GM12878 (cell line): ENCODE measurements around the gene GTF2IRD1.

ENCODE experiments used
- BACH1 ChIP-seq: fragments of 450-650 bp; IDR thresholded peaks from 2 replicates; pipeline ENCODE4 v1.6.1; 2017; ENCODE audit warnings: mild to moderate bottlenecking, borderline replicate concordance
- CREB1 ChIP-seq: IDR thresholded peaks from 2 replicates; pipeline ENCODE4 v1.6.1; 2012; ENCODE audit warnings: low read depth, mild to moderate bottlenecking, inconsistent platforms
- EP300 ChIP-seq, 2 experiments: fragments of 150-350 bp in 1 of 2; IDR thresholded peaks; 2 replicates each; pipeline ENCODE4 v1.6.1; 2011 to 2012; ENCODE audit warnings: low read depth in 2 of 2, low read length in 2 of 2, borderline replicate concordance in 1 of 2, improper control_type of control experiment in 1 of 2, inconsistent platforms in 1 of 2; ENCODE audit not compliant: control insufficient read depth in 1 of 2
- HDAC6 ChIP-seq: fragments of 200-600 bp; sonication (generic); IDR thresholded peaks from one replicate; pipeline ENCODE4 v1.8.0; 2017; ENCODE audit warnings: antibody characterized with exemption; ENCODE audit not compliant: unreplicated experiment
- MEF2A ChIP-seq: IDR thresholded peaks from 2 replicates; pipeline ENCODE4 v1.6.1; 2011; ENCODE audit warnings: low read depth, mild to moderate bottlenecking, low read length, moderate library complexity; ENCODE audit not compliant: insufficient read depth
- POLR2A ChIP-seq: IDR thresholded peaks from 2 replicates; pipeline ENCODE4 v1.6.1; 2011; ENCODE audit warnings: low read depth, mild to moderate bottlenecking, low read length
- TCF12 ChIP-seq: IDR thresholded peaks from 2 replicates; pipeline ENCODE4 v1.6.1; 2011; ENCODE audit warnings: low read depth, mild to moderate bottlenecking, low read length
- USF1 ChIP-seq: IDR thresholded peaks from 2 replicates; pipeline ENCODE4 v1.6.1; 2011; ENCODE audit warnings: borderline replicate concordance, low read depth, mild to moderate bottlenecking, moderate library complexity, mixed read lengths, low read length; ENCODE audit not compliant: insufficient read depth; ENCODE audit errors: extremely low read length
- YBX1 ChIP-seq: fragments of 450-650 bp; IDR thresholded peaks from 2 replicates; pipeline ENCODE4 v1.6.1; 2016; ENCODE audit warnings: antibody characterized with exemption

DNA sequence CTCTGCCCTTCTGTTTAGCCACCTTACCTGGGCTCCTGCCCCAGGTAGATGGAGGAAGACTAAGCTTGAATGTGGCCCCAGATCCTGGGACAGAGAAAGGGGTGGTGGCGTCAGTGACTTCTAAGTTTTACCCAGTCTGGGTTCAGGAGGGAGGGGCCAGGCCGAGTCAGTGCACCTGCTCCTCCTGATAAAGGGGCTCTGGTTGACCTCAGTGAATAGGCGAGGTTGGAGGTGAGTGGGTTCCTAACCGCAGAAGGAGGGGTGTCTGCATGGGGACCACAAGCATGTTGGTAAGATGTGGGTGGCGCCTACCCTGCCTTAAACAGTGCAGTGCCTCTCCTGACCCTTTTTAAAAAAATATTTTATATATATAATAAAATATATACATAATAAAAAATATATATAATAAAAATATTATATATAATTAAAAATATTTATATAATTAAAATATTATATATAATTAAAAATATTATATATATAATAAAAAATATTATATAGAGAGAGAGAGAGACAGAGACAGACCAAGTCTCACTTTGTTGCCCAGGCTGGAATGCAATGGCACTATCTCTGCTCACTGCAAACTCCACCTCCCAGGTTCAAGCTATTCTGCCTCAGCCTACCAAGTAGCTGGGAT is 106.5 kb downstream of the GTF2IRD1 start:
- no peak for TF ChIP-seq TCF12
- TF ChIP-seq BACH1, result no peak
- no peak for TF ChIP-seq HDAC6
- no peak for TF ChIP-seq EP300 (IDR thresholded peaks at IDR 0.05; ENCODE audit: borderline replicate concordance in 1 of 2, control insufficient read depth in 1 of 2, low read depth in 2 of 2, low read length in 2 of 2)
- no peak for TF ChIP-seq POLR2A
- TF ChIP-seq YBX1, result no peak
- no peak for TF ChIP-seq MEF2A
- no peak for TF ChIP-seq CREB1
- TF ChIP-seq USF1, result no peak
